KOPT-K1 (cell line): ENCODE measurements around the gene FZD1.
"Not testable (repeated sequence)": the region's sequence is repeated elsewhere in the genome, so short reads cannot be mapped to it uniquely, and the experiment has no call there.

Source experiments
- H3K27ac ChIP-seq: fragments of 200-600 bp; sonication (generic); 2 replicates; pipeline ENCODE4 v1.5.1; 2016; ENCODE audit warnings: antibody characterized with exemption, mild to moderate bottlenecking, low read depth, low read length; ENCODE audit not compliant: poor library complexity, severe bottlenecking
- H3K36me3 ChIP-seq: fragments of 200-600 bp; sonication (generic); 2 replicates; pipeline ENCODE4 v1.5.1; 2017; ENCODE audit warnings: antibody characterized with exemption, mild to moderate bottlenecking, low read length, moderate library complexity; ENCODE audit not compliant: insufficient read depth
- H3K9me3 ChIP-seq: fragments of 200-600 bp; sonication (generic); 2 replicates; pipeline ENCODE4 v1.5.1; 2017; ENCODE audit warnings: antibody characterized with exemption, low read length, mild to moderate bottlenecking; ENCODE audit not compliant: insufficient read depth, poor library complexity, severe bottlenecking

The FZD1 gene

GRCh38 chr7:91302794-91303193 lies 38.6 kb downstream of the FZD1 start:
- Histone ChIP-seq H3K36me3 (no peaks in the 10 kb centered on the region), H3K27ac (no peak overlapping the region), H3K9me3 (no peaks in the 10 kb centered on the region)

- Histone ChIP-seq H3K36me3 (no peaks in the 10 kb centered on the region), H3K9me3 (no peaks in the 10 kb centered on the region), H3K27ac (no peak overlapping the region)
Observed at GRCh38 chr7:91306266-91306665, 42.0 kb downstream of the FZD1 start.

GRCh38 chr7:91307467-91307866 lies 43.2 kb downstream of the FZD1 start:
- Histone ChIP-seq H3K27ac (no peak overlapping the region), H3K36me3 (no peaks in the 10 kb centered on the region), H3K9me3 (no peaks in the 10 kb centered on the region)

- not testable (repeated sequence) for H3K36me3 ChIP-seq, H3K27ac ChIP-seq, H3K9me3 ChIP-seq
Observed at GRCh38 chr7:91308191-91308590, 44.0 kb downstream of the FZD1 start.

- Histone ChIP-seq H3K27ac (no peak overlapping the region), H3K9me3 (no peaks in the 10 kb centered on the region), H3K36me3 (no peaks in the 10 kb centered on the region)
Observed at GRCh38 chr7:91310830-91311460, 46.7 kb downstream of the FZD1 start.

GRCh38 chr7:91311839-91312238 lies 47.6 kb downstream of the FZD1 start:
- H3K27ac ChIP-seq: no peak overlapping the region
- H3K9me3 ChIP-seq: no peaks in the 10 kb centered on the region
- no peaks in the 10 kb centered on the region for H3K36me3 ChIP-seq

GRCh38 chr7:91313113-91313512 lies 48.9 kb downstream of the FZD1 start:
- no peaks in the 10 kb centered on the region for H3K9me3 ChIP-seq
- no peak overlapping the region for H3K27ac ChIP-seq
- H3K36me3 ChIP-seq: no peaks in the 10 kb centered on the region

GRCh38 chr7:91314591-91315323 lies 50.5 kb downstream of the FZD1 start:
- no peaks in the 10 kb centered on the region for H3K9me3 ChIP-seq
- H3K27ac ChIP-seq: no peak overlapping the region
- no peaks in the 10 kb centered on the region for H3K36me3 ChIP-seq

- Histone ChIP-seq H3K9me3 (no peaks in the 10 kb centered on the region), H3K36me3 (no peaks in the 10 kb centered on the region), H3K27ac (no peak overlapping the region)
Observed at GRCh38 chr7:91316426-91316825, 52.2 kb downstream of the FZD1 start.

- Histone ChIP-seq H3K36me3 (no peaks in the 10 kb centered on the region), H3K9me3 (no peaks in the 10 kb centered on the region), H3K27ac (no peak overlapping the region)
Observed at GRCh38 chr7:91319351-91319750, 55.1 kb downstream of the FZD1 start.

GRCh38 chr7:91320366-91321078 lies 56.3 kb downstream of the FZD1 start:
- H3K9me3 ChIP-seq: no peaks in the 10 kb centered on the region
- H3K36me3 ChIP-seq: no peaks in the 10 kb centered on the region
- no peak overlapping the region for H3K27ac ChIP-seq
